Measurements from ENCODE around the gene ZNF479. TPM values are rescaled to one million over a fixed set of nuclear protein-coding genes. Genes with fewer than 3 reads are reported as not detected.
"Not testable (repeated sequence)": the region's sequence is repeated elsewhere in the genome, so short reads cannot be mapped to it uniquely, and the experiment has no call there.

The ZNF479 gene
- polyA plus RNA-seq, 1 donor from 2014 or later = not detected

DNA sequence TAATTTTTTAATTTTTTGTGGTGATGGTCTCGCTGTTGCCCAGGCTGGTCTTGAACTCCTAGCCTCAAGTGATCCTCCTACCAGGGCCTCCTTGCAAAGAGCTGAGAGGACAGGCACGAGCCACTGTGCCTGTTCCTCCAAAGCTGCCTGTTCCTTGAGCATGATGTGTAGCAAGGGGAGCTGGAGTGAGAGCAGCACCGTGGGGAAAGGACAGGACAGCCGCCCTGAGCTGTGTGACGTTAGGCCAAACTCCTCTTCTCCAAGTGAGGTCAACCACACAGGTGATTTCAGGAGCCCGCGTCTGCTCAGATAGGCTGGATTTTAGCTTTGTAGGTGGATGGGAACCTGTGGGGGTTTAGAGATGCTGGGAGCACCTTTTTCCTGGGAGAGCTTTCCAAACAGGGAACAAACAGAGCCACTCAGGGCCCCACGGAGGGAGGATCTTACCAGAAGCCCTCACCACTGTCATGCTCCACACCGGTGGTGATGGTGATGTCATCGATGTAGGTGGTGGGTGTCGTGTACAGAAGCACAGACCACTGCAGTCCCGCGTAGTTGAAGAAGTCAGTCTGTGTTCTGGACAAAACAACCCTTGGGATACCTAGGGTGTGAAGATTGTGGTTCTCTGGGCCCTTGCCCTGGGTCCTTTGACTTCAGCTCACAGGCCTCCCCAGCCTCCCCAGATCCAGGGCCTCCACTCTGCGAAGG lies 44.8 kb upstream of the ZNF479 start (continued):
- TF ChIP-seq SMC3 (conservative IDR thresholded peaks at IDR 0.05; ENCODE audit: poor library complexity) = no peak

DNA sequence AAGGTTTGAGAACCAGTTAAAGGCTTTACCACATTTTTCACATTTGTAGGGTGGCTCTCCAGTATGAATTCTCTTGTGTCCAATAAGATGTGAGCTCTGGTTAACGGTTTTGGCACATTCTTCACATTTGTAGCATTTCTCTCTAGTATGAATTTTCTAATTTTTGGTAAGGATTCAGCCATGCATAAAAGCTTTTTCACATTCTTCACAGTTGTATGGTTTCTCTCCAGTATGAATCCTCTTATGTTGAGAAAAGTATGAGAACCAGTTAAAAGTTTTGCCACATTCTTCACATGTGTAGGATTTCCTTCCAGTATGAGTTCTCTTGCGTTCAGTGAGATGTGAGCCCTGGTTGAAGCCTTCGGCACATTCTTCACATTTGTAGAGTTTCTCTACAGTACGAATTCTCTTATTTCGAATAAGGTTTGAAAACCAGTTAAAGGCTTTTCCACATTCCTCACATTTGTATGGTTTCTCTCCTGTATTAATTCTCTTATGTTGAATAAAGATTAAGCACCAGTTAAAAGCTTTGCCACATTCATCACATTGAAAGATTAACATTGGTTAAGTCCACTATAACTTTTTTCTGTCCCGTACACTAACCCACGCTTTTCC lies 33.2 kb upstream of the ZNF479 start:
- Histone ChIP-seq H2AFZ (ENCODE audit: low read depth, low read length) (no peak overlapping the region), H3F3A (ENCODE audit: insufficient read depth, low read length, poor library complexity, severe bottlenecking) (no peaks in the 10 kb centered on the region), H3K4me2 (ENCODE audit: low read length) (no peak overlapping the region), H3K36me3 (ENCODE audit: insufficient read depth, low read length) (no peaks in the 10 kb centered on the region), H3K9ac (ENCODE audit: low read length) (no peak overlapping the region), H3K27me3 (ENCODE audit: insufficient read depth, low read depth, low read length) (no peaks in the 10 kb centered on the region), H3K4me3 (ENCODE audit: low read length) (no peak overlapping the region), H3K27ac (ENCODE audit: low read length) (no peak overlapping the region), H4K20me1 (ENCODE audit: insufficient read depth) (no peaks in the 10 kb centered on the region), H3K79me2 (replicated peaks; ENCODE audit: insufficient read depth, low read length) (no peaks in the 10 kb centered on the region), H3K9me2 (ENCODE audit: insufficient read depth, low read length) (no peaks in the 10 kb centered on the region), H3K9me3 (ENCODE audit: low read length) (peaks cover 13% of the 10 kb centered on the region)
- TF ChIP-seq EP300 (conservative IDR thresholded peaks at IDR 0.05; ENCODE audit: poor library complexity, severe bottlenecking) = no peak
- TF ChIP-seq TAF1 (IDR thresholded peaks at IDR 0.05; ENCODE audit: low read depth) = no peak
- no peak for TF ChIP-seq MXI1 (conservative IDR thresholded peaks at IDR 0.05; ENCODE audit: poor library complexity, severe bottlenecking)
- TF ChIP-seq RAD21 (conservative IDR thresholded peaks at IDR 0.05) = no peak
- no peak for TF ChIP-seq EZH2 (IDR thresholded peaks at IDR 0.05; ENCODE audit: borderline replicate concordance, insufficient read depth, low read length, poor library complexity, severe bottlenecking)
- TF ChIP-seq, protein P1, sequence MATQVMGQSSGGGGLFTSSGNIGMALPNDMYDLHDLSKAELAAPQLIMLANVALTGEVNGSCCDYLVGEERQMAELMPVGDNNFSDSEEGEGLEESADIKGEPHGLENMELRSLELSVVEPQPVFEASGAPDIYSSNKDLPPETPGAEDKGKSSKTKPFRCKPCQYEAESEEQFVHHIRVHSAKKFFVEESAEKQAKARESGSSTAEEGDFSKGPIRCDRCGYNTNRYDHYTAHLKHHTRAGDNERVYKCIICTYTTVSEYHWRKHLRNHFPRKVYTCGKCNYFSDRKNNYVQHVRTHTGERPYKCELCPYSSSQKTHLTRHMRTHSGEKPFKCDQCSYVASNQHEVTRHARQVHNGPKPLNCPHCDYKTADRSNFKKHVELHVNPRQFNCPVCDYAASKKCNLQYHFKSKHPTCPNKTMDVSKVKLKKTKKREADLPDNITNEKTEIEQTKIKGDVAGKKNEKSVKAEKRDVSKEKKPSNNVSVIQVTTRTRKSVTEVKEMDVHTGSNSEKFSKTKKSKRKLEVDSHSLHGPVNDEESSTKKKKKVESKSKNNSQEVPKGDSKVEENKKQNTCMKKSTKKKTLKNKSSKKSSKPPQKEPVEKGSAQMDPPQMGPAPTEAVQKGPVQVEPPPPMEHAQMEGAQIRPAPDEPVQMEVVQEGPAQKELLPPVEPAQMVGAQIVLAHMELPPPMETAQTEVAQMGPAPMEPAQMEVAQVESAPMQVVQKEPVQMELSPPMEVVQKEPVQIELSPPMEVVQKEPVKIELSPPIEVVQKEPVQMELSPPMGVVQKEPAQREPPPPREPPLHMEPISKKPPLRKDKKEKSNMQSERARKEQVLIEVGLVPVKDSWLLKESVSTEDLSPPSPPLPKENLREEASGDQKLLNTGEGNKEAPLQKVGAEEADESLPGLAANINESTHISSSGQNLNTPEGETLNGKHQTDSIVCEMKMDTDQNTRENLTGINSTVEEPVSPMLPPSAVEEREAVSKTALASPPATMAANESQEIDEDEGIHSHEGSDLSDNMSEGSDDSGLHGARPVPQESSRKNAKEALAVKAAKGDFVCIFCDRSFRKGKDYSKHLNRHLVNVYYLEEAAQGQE (IDR thresholded peaks at IDR 0.05; ENCODE audit: borderline replicate concordance) = no peak
- TF ChIP-seq SMC3 (conservative IDR thresholded peaks at IDR 0.05; ENCODE audit: poor library complexity) = no peak
- TF ChIP-seq, protein P2, sequence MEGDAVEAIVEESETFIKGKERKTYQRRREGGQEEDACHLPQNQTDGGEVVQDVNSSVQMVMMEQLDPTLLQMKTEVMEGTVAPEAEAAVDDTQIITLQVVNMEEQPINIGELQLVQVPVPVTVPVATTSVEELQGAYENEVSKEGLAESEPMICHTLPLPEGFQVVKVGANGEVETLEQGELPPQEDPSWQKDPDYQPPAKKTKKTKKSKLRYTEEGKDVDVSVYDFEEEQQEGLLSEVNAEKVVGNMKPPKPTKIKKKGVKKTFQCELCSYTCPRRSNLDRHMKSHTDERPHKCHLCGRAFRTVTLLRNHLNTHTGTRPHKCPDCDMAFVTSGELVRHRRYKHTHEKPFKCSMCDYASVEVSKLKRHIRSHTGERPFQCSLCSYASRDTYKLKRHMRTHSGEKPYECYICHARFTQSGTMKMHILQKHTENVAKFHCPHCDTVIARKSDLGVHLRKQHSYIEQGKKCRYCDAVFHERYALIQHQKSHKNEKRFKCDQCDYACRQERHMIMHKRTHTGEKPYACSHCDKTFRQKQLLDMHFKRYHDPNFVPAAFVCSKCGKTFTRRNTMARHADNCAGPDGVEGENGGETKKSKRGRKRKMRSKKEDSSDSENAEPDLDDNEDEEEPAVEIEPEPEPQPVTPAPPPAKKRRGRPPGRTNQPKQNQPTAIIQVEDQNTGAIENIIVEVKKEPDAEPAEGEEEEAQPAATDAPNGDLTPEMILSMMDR (IDR thresholded peaks at IDR 0.05; ENCODE audit: poor library complexity, severe bottlenecking) = no peak
- TF ChIP-seq POLR2AphosphoS5 (IDR thresholded peaks at IDR 0.05) = no peak

DNA sequence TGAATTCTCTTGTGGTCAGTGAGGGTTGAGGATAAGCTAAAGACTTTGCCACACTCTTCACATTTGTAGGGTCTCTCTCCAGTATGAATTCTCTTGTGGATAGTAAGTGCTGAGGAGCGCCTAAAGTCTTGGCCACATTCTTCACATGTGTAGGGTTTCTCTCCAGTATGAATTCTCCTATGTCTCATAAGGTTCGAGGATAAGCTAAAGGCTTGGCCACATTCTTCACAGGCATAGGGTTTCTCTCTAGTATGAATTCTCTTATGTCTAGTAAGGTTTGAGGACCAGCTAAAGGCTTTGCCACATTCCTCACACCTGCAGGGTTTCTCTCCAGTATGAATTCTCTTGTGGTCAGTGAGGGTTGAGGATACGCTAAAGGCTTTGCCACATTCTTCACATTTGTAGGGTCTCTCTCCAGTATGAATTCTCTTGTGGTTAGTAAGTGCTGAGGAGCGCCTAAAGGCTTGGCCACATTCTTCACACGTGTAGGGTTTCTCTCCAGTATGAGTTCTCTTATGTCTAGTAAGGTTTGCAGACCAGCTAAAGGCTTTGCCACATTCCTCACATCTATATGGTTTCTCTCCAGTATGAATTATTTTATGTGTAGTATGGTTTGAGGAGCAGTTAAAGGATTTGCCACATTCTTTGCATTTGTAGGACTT lies 12.0 kb downstream of the ZNF479 start:
- H3K9me2 ChIP-seq (ENCODE audit: insufficient read depth, low read length); H3K27me3 ChIP-seq (ENCODE audit: insufficient read depth, low read depth, low read length); H3K79me2 ChIP-seq (replicated peaks; ENCODE audit: insufficient read depth, low read length); H2AFZ ChIP-seq (ENCODE audit: low read depth, low read length); H3K9ac ChIP-seq (ENCODE audit: low read length); H3K27ac ChIP-seq (ENCODE audit: low read length); H3K9me3 ChIP-seq (ENCODE audit: low read length); H3K4me3 ChIP-seq (ENCODE audit: low read length); H3K4me2 ChIP-seq (ENCODE audit: low read length); H3K36me3 ChIP-seq (ENCODE audit: insufficient read depth, low read length); H4K20me1 ChIP-seq (ENCODE audit: insufficient read depth); H3F3A ChIP-seq (ENCODE audit: insufficient read depth, low read length, poor library complexity, severe bottlenecking): not testable (repeated sequence)

All from neural cell (in vitro differentiated cells).